ENCODE measurements around the gene REG4. TPM values are rescaled to one million over a fixed set of nuclear protein-coding genes. Genes with fewer than 3 reads are reported as not detected.

Gene REG4
- total and polyA plus RNA-seq, 2 of the 13 experiments (the other 11 are each of a cell fraction or from before 2014, with no cell fraction given) = not detected

DNA sequence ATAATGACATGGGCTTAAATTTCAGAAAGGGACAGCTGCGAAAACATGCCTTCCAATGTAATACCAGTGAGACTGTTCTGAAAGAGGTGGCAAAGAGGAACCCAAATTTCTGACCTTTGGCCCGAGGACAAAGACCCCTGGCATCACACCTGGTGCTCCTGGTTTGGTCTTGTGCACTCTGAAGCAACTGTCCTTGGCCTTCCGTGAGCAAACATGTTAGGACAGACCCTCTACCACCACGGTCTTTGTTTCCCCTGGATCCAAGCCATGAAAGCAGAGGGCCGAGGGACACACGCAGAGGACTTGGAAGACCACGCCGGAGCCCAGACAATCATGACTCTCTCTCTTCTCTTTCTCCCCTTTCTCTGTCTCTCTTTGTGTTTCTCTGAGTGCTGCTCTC, 6.0 kb downstream of the REG4 start:
- no peaks in the 10 kb centered on the region for H4K20me1 ChIP-seq (ENCODE audit: insufficient read depth, low read length)
- no peaks in the 10 kb centered on the region for H3K79me2 ChIP-seq (ENCODE audit: insufficient read depth, low read length)
- intact Hi-C loops (cut with micrococcal nuclease; ENCODE audit: unreplicated experiment) (loop anchor here (10.0 kb wide), 1 partner anchor 160 kb away; no protein-coding TSS in a partner anchor), in situ Hi-C loops (cut with HindIII; ENCODE audit: extremely low pct_ligation_motif_present, low pct_unique_long_range_greater_than_20kb) (no loop called here)
- ATAC-seq (no peak; the same call in 2 of the 3 replicates), DNase-seq (ENCODE audit: low spot score) (no peak), FAIRE-seq (no peak)
- H3K4me2 ChIP-seq (ENCODE audit: low read depth, low read length) = peak overlapping the region; percentile 47
- no peak overlapping the region for H3K27ac ChIP-seq (ENCODE audit: extremely low read length, insufficient read depth, low read length)
- H3K36me3 ChIP-seq (replicated peaks in 1 of 2; ENCODE audit: control insufficient read depth in 1 of 2, insufficient read depth in 2 of 2, low read length in 2 of 2) = no peaks in the 10 kb centered on the region
- H3K4me3 ChIP-seq (replicated peaks in 1 of 3; ENCODE audit: insufficient read depth in 1 of 3, low read depth in 2 of 3, low read length in 3 of 3) = no peak overlapping the region
- no peak overlapping the region for H3K9ac ChIP-seq (ENCODE audit: insufficient read depth, low read depth, low read length)
- POLR2A ChIA-PET = no interaction called here
- H3K27me3 ChIP-seq (ENCODE audit: control insufficient read depth in 1 of 2, insufficient read depth in 2 of 2, low read length in 2 of 2) = peaks cover 4 to 27% of the 10 kb centered on the region in 2 experiments; a peak in 4 of 5 replicates
- 19% methylated on average over 8 of the region's 8 CpGs for WGBS (ENCODE audit: low lambda C conversion rate)
- H3K9me3 ChIP-seq (ENCODE audit: low read length) = no peaks in the 10 kb centered on the region
- no peak overlapping the region for H2AFZ ChIP-seq (ENCODE audit: low read length)
- H3K4me1 ChIP-seq (ENCODE audit: insufficient read depth, low read length) = peaks cover 26% of the 10 kb centered on the region
- BruUV-seq (replicated peaks) = no TSS peak
- CTCF ChIA-PET (ENCODE audit: low intra/inter-chr PET ratio, low total read pairs) = no interaction called here
- no peak for TF ChIP-seq FOSL2 (CRISPR knock-in tag; IDR thresholded peaks at IDR 0.05)
- TF ChIP-seq SOX6 (IDR thresholded peaks at IDR 0.05) = no peak
- peak; percentile 46 for TF ChIP-seq SOX6 (CRISPR knock-in tag; IDR thresholded peaks at IDR 0.05)
- TF ChIP-seq ZNF451 (CRISPR knock-in tag; IDR thresholded peaks at IDR 0.05) = no peak
- TF ChIP-seq ZNF468 (CRISPR knock-in tag; IDR thresholded peaks at IDR 0.05) = no peak
- TF ChIP-seq, protein P1, sequence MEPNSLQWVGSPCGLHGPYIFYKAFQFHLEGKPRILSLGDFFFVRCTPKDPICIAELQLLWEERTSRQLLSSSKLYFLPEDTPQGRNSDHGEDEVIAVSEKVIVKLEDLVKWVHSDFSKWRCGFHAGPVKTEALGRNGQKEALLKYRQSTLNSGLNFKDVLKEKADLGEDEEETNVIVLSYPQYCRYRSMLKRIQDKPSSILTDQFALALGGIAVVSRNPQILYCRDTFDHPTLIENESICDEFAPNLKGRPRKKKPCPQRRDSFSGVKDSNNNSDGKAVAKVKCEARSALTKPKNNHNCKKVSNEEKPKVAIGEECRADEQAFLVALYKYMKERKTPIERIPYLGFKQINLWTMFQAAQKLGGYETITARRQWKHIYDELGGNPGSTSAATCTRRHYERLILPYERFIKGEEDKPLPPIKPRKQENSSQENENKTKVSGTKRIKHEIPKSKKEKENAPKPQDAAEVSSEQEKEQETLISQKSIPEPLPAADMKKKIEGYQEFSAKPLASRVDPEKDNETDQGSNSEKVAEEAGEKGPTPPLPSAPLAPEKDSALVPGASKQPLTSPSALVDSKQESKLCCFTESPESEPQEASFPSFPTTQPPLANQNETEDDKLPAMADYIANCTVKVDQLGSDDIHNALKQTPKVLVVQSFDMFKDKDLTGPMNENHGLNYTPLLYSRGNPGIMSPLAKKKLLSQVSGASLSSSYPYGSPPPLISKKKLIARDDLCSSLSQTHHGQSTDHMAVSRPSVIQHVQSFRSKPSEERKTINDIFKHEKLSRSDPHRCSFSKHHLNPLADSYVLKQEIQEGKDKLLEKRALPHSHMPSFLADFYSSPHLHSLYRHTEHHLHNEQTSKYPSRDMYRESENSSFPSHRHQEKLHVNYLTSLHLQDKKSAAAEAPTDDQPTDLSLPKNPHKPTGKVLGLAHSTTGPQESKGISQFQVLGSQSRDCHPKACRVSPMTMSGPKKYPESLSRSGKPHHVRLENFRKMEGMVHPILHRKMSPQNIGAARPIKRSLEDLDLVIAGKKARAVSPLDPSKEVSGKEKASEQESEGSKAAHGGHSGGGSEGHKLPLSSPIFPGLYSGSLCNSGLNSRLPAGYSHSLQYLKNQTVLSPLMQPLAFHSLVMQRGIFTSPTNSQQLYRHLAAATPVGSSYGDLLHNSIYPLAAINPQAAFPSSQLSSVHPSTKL (CRISPR knock-in tag; IDR thresholded peaks at IDR 0.05) = peak; percentile 41; the same call in 1 of the 2 replicates
- TF ChIP-seq FOXM1 (CRISPR knock-in tag; IDR thresholded peaks at IDR 0.05) = no peak
- no peak for TF ChIP-seq ZFP36L1 (CRISPR knock-in tag; IDR thresholded peaks at IDR 0.05)
- 0 out of 2 replicates have a peak, but pooled peaks have one; percentile 11 for TF ChIP-seq FOXA3 (CRISPR knock-in tag; IDR thresholded peaks at IDR 0.05)
- TF ChIP-seq ZNF343 (CRISPR knock-in tag; IDR thresholded peaks at IDR 0.05) = no peak
- no peak for TF ChIP-seq ZBTB3 (CRISPR knock-in tag; IDR thresholded peaks at IDR 0.05; ENCODE audit: borderline replicate concordance, low read depth)
- TF ChIP-seq LCORL (IDR thresholded peaks at IDR 0.05) = no peak
- TF ChIP-seq LCORL (CRISPR knock-in tag; IDR thresholded peaks at IDR 0.05) = peak; percentile 26; the same call in 1 of the 2 replicates
- TF ChIP-seq, protein P2, sequence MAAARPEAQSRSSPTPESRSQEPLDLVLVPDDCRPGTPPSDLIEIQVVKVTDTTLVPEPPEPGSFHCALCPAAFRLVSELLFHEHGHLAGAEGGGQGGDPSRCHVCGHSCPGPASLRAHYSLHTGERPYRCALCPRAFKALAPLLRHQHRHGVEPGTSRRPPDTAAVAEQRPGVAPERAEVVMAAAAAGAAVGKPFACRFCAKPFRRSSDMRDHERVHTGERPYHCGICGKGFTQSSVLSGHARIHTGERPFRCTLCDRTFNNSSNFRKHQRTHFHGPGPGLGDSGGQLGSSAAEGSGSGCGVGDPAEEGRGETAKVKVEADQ (CRISPR knock-in tag; IDR thresholded peaks at IDR 0.05; ENCODE audit: borderline replicate concordance) = no peak
- no peak for TF ChIP-seq AHR (CRISPR knock-in tag; IDR thresholded peaks at IDR 0.05)
- TF ChIP-seq, protein P3, sequence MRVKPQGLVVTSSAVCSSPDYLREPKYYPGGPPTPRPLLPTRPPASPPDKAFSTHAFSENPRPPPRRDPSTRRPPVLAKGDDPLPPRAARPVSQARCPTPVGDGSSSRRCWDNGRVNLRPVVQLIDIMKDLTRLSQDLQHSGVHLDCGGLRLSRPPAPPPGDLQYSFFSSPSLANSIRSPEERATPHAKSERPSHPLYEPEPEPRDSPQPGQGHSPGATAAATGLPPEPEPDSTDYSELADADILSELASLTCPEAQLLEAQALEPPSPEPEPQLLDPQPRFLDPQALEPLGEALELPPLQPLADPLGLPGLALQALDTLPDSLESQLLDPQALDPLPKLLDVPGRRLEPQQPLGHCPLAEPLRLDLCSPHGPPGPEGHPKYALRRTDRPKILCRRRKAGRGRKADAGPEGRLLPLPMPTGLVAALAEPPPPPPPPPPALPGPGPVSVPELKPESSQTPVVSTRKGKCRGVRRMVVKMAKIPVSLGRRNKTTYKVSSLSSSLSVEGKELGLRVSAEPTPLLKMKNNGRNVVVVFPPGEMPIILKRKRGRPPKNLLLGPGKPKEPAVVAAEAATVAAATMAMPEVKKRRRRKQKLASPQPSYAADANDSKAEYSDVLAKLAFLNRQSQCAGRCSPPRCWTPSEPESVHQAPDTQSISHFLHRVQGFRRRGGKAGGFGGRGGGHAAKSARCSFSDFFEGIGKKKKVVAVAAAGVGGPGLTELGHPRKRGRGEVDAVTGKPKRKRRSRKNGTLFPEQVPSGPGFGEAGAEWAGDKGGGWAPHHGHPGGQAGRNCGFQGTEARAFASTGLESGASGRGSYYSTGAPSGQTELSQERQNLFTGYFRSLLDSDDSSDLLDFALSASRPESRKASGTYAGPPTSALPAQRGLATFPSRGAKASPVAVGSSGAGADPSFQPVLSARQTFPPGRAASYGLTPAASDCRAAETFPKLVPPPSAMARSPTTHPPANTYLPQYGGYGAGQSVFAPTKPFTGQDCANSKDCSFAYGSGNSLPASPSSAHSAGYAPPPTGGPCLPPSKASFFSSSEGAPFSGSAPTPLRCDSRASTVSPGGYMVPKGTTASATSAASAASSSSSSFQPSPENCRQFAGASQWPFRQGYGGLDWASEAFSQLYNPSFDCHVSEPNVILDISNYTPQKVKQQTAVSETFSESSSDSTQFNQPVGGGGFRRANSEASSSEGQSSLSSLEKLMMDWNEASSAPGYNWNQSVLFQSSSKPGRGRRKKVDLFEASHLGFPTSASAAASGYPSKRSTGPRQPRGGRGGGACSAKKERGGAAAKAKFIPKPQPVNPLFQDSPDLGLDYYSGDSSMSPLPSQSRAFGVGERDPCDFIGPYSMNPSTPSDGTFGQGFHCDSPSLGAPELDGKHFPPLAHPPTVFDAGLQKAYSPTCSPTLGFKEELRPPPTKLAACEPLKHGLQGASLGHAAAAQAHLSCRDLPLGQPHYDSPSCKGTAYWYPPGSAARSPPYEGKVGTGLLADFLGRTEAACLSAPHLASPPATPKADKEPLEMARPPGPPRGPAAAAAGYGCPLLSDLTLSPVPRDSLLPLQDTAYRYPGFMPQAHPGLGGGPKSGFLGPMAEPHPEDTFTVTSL (CRISPR knock-in tag; IDR thresholded peaks at IDR 0.05; ENCODE audit: borderline replicate concordance) = peak; percentile 46; the same call in 1 of the 2 replicates

Data from HepG2 (cell line).